DOHH2 (cell line): Measurements from ENCODE around the gene DAAM1.
A peak's percentile ranks its signal among the peaks of the same experiment; 100 is the strongest.

Experiments
- H3F3A ChIP-seq: fragments of 200-600 bp; sonication (generic), shearing (Covaris generic); 2 replicates; pipeline ENCODE4 v1.6.0; 2016; ENCODE audit warnings: antibody characterized with exemption, mild to moderate bottlenecking; ENCODE audit not compliant: control insufficient read depth, insufficient read depth
- H3K27ac ChIP-seq: fragments of 200-600 bp; sonication (generic); 2 replicates; pipeline ENCODE4 v1.5.1; 2014; ENCODE audit warnings: low read depth, mild to moderate bottlenecking, low read length, moderate library complexity
- H3K27me3 ChIP-seq: fragments of 200-600 bp; sonication (generic); 2 replicates; pipeline ENCODE4 v1.6.1; 2014; ENCODE audit warnings: mild to moderate bottlenecking, low read length, mixed read lengths; ENCODE audit not compliant: control insufficient read depth
- H3K36me3 ChIP-seq: fragments of 200-600 bp; sonication (generic); 2 replicates; pipeline ENCODE4 v1.6.1; 2014; ENCODE audit warnings: mild to moderate bottlenecking, low read length, moderate library complexity, mixed read lengths; ENCODE audit not compliant: control insufficient read depth
- H3K4me1 ChIP-seq: fragments of 200-600 bp; sonication (generic); 2 replicates; pipeline ENCODE4 v1.6.1; 2014; ENCODE audit warnings: mild to moderate bottlenecking, low read length, mixed read lengths; ENCODE audit not compliant: control insufficient read depth
- H3K4me2 ChIP-seq: fragments of 200-600 bp; sonication (generic); 2 replicates; pipeline ENCODE4 v1.6.0; 2014; ENCODE audit warnings: mild to moderate bottlenecking, low read length, moderate library complexity
- H3K4me3 ChIP-seq: fragments of 200-600 bp; sonication (generic); 2 replicates; pipeline ENCODE4 v1.5.1; 2014; ENCODE audit warnings: mild to moderate bottlenecking, low read length, mixed read lengths
- H3K79me2 ChIP-seq: fragments of 200-600 bp; sonication (generic); 2 replicates; pipeline ENCODE4 v1.6.1; 2014; ENCODE audit warnings: mild to moderate bottlenecking, low read length, mixed read lengths; ENCODE audit not compliant: control insufficient read depth
- H3K9me2 ChIP-seq: fragments of 200-600 bp; sonication (generic); replicated peaks from 2 replicates; pipeline ENCODE4 v1.6.1; 2014; ENCODE audit warnings: mild to moderate bottlenecking, low read length, mixed read lengths; ENCODE audit not compliant: control insufficient read depth
- H3K9me3 ChIP-seq: fragments of 200-600 bp; sonication (generic); 2 replicates; pipeline ENCODE4 v1.6.1; 2014; ENCODE audit warnings: antibody characterized with exemption, low read length, mixed read lengths; ENCODE audit not compliant: control insufficient read depth, insufficient read depth
- H4K20me1 ChIP-seq: fragments of 200-600 bp; sonication (generic); 2 replicates; pipeline ENCODE4 v1.6.0; 2014; ENCODE audit warnings: low read depth, mild to moderate bottlenecking, antibody characterized with exemption, low read length, moderate library complexity; ENCODE audit not compliant: control insufficient read depth, insufficient read depth
- CTCF ChIP-seq: fragments of 200-600 bp; sonication (generic); IDR thresholded peaks from one replicate; pipeline ENCODE4 v1.5.1; 2014; ENCODE audit warnings: antibody characterized with exemption, mild to moderate bottlenecking, low read depth, low read length; ENCODE audit not compliant: poor library complexity, severe bottlenecking
- EZH2phosphoT487 ChIP-seq: fragments of 200-600 bp; sonication (generic); IDR thresholded peaks from 2 replicates; pipeline ENCODE4 v1.6.1; 2017; ENCODE audit warnings: borderline replicate concordance, mild to moderate bottlenecking, antibody characterized with exemption, low read length, moderate library complexity, mixed read lengths

The DAAM1 gene

DNA sequence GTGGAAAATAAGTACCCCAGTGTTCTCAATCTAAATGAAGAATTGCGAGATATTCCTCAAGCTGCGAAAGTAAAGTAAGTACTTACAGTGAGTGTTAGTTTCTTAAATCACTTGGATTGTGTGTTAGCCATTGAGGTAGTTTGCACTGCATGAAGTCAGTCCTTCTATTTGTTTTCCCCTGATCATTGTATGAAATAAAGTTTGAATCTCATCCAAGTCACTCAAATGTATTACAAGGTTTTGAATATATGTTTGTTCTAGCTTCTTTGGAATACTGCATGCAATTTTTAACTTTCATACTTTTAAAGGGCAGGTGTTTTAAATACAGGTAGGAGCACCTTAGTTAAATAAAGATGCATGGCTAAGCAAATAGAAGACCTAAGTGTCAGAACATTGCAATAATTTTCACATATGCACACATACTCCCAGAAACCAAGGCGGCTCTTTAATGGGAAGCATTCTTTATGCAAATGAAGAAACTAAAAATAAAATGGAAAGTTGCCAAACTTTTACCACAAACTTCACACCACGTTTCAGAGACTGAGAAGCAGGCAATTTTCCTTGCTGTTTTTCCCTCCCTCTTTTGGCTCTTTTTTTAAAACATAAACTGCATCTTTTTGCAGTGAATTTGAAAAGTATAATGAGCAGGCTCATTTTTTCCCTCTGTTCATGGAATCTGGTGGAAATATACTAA is 171.1 kb downstream of the DAAM1 start:
- Histone ChIP-seq H3K9me2 (no peaks in the 10 kb centered on the region), H3K27me3 (no peaks in the 10 kb centered on the region), H4K20me1 (no peaks in the 10 kb centered on the region), H3K27ac (peak overlapping the region; percentile 98), H3K4me2 (peak overlapping the region; percentile 99), H3K4me1 (peaks cover 100% of the 10 kb centered on the region), H3K36me3 (peaks cover 73% of the 10 kb centered on the region), H3K79me2 (peaks cover 51% of the 10 kb centered on the region), H3F3A (peaks cover 70% of the 10 kb centered on the region), H3K4me3 (peak overlapping the region; percentile 79), H3K9me3 (no peaks in the 10 kb centered on the region)
- no peak for TF ChIP-seq CTCF
- no peak for TF ChIP-seq EZH2phosphoT487

- Histone ChIP-seq H4K20me1 (no peaks in the 10 kb centered on the region), H3K9me2 (no peaks in the 10 kb centered on the region), H3K4me2 (peak overlapping the region; percentile 99), H3K36me3 (peaks cover 73% of the 10 kb centered on the region), H3K27ac (peak overlapping the region; percentile 98), H3K79me2 (peaks cover 58% of the 10 kb centered on the region), H3K9me3 (no peaks in the 10 kb centered on the region), H3K4me1 (peaks cover 100% of the 10 kb centered on the region), H3K4me3 (peak overlapping the region; percentile 79), H3K27me3 (no peaks in the 10 kb centered on the region), H3F3A (peaks cover 64% of the 10 kb centered on the region)
- no peak for TF ChIP-seq CTCF
- TF ChIP-seq EZH2phosphoT487: no peak
These were observed 171.8 kb downstream of the DAAM1 start for GRCh38 chr14:59360233-59360632.

DNA sequence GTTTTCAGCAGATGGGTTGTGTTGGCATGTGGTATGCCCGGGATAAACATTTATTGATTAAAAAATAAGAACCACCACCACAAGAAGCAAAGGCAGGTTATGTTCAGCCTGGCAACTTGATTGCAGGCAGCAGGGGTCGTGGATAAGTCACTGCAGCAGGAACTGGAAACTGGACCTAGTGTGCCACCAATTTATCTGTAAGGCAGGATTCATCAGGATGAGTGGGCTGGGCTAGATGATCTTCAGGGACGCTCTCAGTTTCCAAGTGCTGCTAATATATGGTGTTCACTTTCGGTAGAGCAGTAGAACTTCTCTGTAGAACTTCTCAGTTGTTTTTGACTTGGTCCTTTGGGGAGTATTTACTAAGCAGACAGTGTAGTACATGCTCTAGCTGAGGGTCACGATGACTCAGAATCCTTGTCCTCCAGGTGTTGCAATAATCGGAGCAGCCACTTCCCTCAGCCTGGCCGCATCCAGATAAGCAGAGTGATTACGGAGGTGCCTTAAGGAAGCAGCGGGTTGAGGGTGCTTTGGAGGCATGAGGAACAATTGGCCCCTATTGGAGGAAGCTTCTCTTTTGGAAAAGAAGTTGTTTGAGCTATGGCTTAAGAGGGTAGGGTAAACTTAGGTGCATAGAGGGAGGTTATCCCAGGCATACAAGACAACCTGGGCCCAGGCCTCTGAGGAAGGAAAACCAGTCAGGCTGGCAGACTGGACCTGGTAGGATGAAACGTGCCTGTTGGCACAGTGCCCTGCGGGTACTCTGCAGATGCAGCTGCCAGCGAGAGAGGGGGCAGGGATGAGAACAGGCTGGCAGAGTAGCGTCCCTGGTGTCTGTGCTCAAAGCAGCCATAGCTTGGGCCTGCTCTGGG is 172.7 kb downstream of the DAAM1 start:
- Histone ChIP-seq H3K9me2 (no peaks in the 10 kb centered on the region), H3F3A (peaks cover 55% of the 10 kb centered on the region), H3K27me3 (no peaks in the 10 kb centered on the region), H3K4me2 (peak overlapping the region; percentile 99), H3K4me3 (peak overlapping the region; percentile 79), H3K9me3 (no peaks in the 10 kb centered on the region), H3K27ac (peak overlapping the region; percentile 98), H3K79me2 (peaks cover 64% of the 10 kb centered on the region), H3K36me3 (peaks cover 73% of the 10 kb centered on the region), H4K20me1 (no peaks in the 10 kb centered on the region), H3K4me1 (peaks cover 91% of the 10 kb centered on the region)
- no peak for TF ChIP-seq EZH2phosphoT487
- no peak for TF ChIP-seq CTCF
